OCI-LY1 (cell line): Measurements from ENCODE around the gene TTC28.

Source experiments
- H2AFZ ChIP-seq: fragments of 200-600 bp; sonication (generic), shearing (Covaris generic); 2 replicates; pipeline ENCODE4 v1.6.0; 2014; ENCODE audit warnings: antibody characterized with exemption, mild to moderate bottlenecking, low read length
- H3F3A ChIP-seq: fragments of 200-600 bp; sonication (generic), shearing (Covaris generic); 2 replicates; pipeline ENCODE4 v1.6.0; 2014; ENCODE audit warnings: mild to moderate bottlenecking, antibody characterized with exemption, low read length, moderate library complexity; ENCODE audit not compliant: insufficient read depth
- H3K27ac ChIP-seq: fragments of 200-600 bp; sonication (generic); 2 replicates; pipeline ENCODE4 v1.5.1; 2014; ENCODE audit warnings: low read length, mixed run types, mild to moderate bottlenecking, low read depth; ENCODE audit not compliant: poor library complexity, severe bottlenecking
- H3K27me3 ChIP-seq: fragments of 200-600 bp; sonication (generic); 2 replicates; pipeline ENCODE4 v1.6.0; 2014; ENCODE audit warnings: antibody characterized with exemption, mild to moderate bottlenecking, low read length, moderate library complexity; ENCODE audit not compliant: insufficient read depth
- H3K36me3 ChIP-seq: fragments of 200-600 bp; sonication (generic); 2 replicates; pipeline ENCODE4 v1.6.1; 2014; ENCODE audit warnings: mild to moderate bottlenecking, antibody characterized with exemption, low read length, moderate library complexity, mixed read lengths; ENCODE audit not compliant: insufficient read depth
- H3K4me1 ChIP-seq: fragments of 200-600 bp; sonication (generic); 2 replicates; pipeline ENCODE4 v1.5.1; 2014; ENCODE audit warnings: mild to moderate bottlenecking, low read length, moderate library complexity; ENCODE audit not compliant: insufficient read depth, severe bottlenecking
- H3K4me2 ChIP-seq: fragments of 200-600 bp; sonication (generic), shearing (Covaris generic); 2 replicates; pipeline ENCODE4 v1.6.1; 2014; ENCODE audit warnings: low read length
- H3K4me3 ChIP-seq: fragments of 200-600 bp; sonication (generic); 2 replicates; pipeline ENCODE4 v1.5.1; 2014; ENCODE audit warnings: low read length, low read depth, mild to moderate bottlenecking, mixed read lengths; ENCODE audit not compliant: poor library complexity, severe bottlenecking
- H3K79me2 ChIP-seq: fragments of 200-600 bp; shearing (Covaris generic); 2 replicates; pipeline ENCODE4 v1.6.1; 2016; ENCODE audit warnings: mixed run types, low read length, mixed read lengths; ENCODE audit not compliant: insufficient read depth
- H3K9ac ChIP-seq: fragments of 200-600 bp; sonication (generic), shearing (Covaris generic); 2 replicates; pipeline ENCODE4 v1.6.1; 2014; ENCODE audit warnings: mild to moderate bottlenecking, low read length, mixed read lengths
- H3K9me2 ChIP-seq: fragments of 200-600 bp; sonication (generic), shearing (Covaris generic); 2 replicates; pipeline ENCODE4 v1.6.1; 2014; ENCODE audit warnings: low read depth, mild to moderate bottlenecking, low read length, mixed read lengths
- H3K9me3 ChIP-seq: fragments of 200-600 bp; shearing (Covaris generic); 2 replicates; pipeline ENCODE4 v1.6.1; 2014; ENCODE audit warnings: low read length, mixed read lengths
- H4K20me1 ChIP-seq: fragments of 200-600 bp; sonication (generic), shearing (Covaris generic); 2 replicates; pipeline ENCODE4 v1.6.0; 2016; ENCODE audit warnings: mild to moderate bottlenecking, low read length; ENCODE audit not compliant: insufficient read depth
- CTCF ChIP-seq: fragments of 200-600 bp; sonication (generic), shearing (Covaris generic); IDR thresholded peaks from 2 replicates; pipeline ENCODE4 v1.5.1; 2017; ENCODE audit warnings: mild to moderate bottlenecking, antibody characterized with exemption, low read length, moderate library complexity, mixed read lengths
- EZH2 ChIP-seq: fragments of 200-600 bp; sonication (generic), shearing (Covaris generic); IDR thresholded peaks from 2 replicates; pipeline ENCODE4 v1.8.0; 2017; ENCODE audit warnings: borderline replicate concordance, mixed run types, mild to moderate bottlenecking, antibody characterized with exemption, low read length, moderate library complexity, mixed read lengths

The TTC28 gene

DNA sequence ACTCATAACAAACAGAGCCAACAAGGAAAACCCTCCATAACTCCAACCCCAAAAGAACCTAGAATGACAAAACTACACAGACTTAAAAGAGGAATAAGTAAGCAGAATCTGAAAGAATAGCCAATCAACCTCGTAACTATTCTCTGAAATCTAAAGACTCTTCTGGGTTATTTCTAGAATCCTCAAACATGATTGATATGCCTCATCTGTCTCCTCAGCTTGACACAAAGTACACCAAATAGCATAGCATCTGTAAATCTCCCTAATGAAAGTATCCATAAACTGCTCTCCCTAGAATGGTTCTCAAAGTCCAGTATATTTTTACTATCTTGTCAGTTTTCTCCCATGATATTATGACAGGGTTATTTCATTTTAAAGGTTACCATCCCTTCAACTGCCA is 195.0 kb downstream of the TTC28 start:
- Histone ChIP-seq H3K36me3 (no peaks in the 10 kb centered on the region), H3K79me2 (no peaks in the 10 kb centered on the region), H3K4me3 (no peak overlapping the region), H3K4me1 (no peaks in the 10 kb centered on the region), H3K27ac (no peak overlapping the region), H3K9me2 (no peaks in the 10 kb centered on the region), H3K9me3 (no peaks in the 10 kb centered on the region), H3K27me3 (no peaks in the 10 kb centered on the region), H3F3A (no peaks in the 10 kb centered on the region), H4K20me1 (no peaks in the 10 kb centered on the region), H2AFZ (no peak overlapping the region), H3K9ac (no peak overlapping the region), H3K4me2 (no peak overlapping the region)
- TF ChIP-seq EZH2 (no peak), CTCF (no peak)

- H2AFZ ChIP-seq, result no peak overlapping the region
- H3K27me3 ChIP-seq, result no peaks in the 10 kb centered on the region
- no peaks in the 10 kb centered on the region for H4K20me1 ChIP-seq
- no peaks in the 10 kb centered on the region for H3K9me2 ChIP-seq
- H3K9me3 ChIP-seq, result no peaks in the 10 kb centered on the region
- no peaks in the 10 kb centered on the region for H3K79me2 ChIP-seq
- TF ChIP-seq EZH2 (no peak), CTCF (no peak)
- H3K4me1 ChIP-seq, result no peaks in the 10 kb centered on the region
- no peak overlapping the region for H3K4me2 ChIP-seq
- H3F3A ChIP-seq, result no peaks in the 10 kb centered on the region
- no peaks in the 10 kb centered on the region for H3K36me3 ChIP-seq
- H3K9ac ChIP-seq, result no peak overlapping the region
- no peak overlapping the region for H3K4me3 ChIP-seq
- H3K27ac ChIP-seq, result no peak overlapping the region
Observed at GRCh38 chr22:28481725-28482124, 197.9 kb downstream of the TTC28 start.

DNA sequence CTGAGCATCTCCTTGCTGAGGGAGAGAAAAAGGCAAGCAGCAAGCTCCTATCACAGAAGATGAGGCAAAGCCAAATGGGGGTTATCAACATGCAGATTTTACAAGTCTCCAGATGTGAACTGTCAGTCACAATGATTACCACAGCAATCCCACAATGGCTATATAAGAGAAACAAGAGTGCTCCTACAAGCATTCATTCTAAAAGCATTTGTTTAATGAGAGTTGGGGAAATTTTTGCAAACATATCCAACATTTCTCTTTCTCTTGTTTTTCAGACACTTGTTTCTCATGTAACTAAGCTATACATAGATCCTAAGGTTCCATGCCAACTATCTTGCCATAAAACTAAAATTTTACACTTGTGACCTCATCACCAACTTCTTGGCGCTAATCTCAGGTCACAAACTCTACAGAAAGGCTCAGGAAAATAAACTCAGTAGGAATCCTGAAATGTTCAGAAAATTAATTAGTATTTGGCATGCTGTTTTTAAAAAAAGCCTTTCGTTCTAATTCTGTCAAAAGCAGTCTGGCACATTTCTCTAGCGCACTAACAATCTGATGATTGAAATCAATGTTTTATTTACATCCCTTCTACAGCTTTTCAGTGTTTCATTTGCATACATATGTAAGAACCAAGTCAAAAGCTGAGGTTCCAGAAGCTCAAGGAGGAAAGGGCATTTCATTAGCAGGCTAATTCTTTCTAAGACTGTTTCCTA is 199.5 kb downstream of the TTC28 start:
- Histone ChIP-seq H3K4me1 (no peaks in the 10 kb centered on the region), H4K20me1 (no peaks in the 10 kb centered on the region), H3K36me3 (no peaks in the 10 kb centered on the region), H3K9ac (no peak overlapping the region), H3F3A (no peaks in the 10 kb centered on the region), H3K4me3 (no peak overlapping the region), H3K27ac (no peak overlapping the region), H3K4me2 (no peak overlapping the region), H2AFZ (no peak overlapping the region), H3K27me3 (no peaks in the 10 kb centered on the region), H3K79me2 (no peaks in the 10 kb centered on the region), H3K9me3 (no peaks in the 10 kb centered on the region), H3K9me2 (no peaks in the 10 kb centered on the region)
- TF ChIP-seq CTCF, result no peak
- no peak for TF ChIP-seq EZH2
